SK-N-SH treated with all-trans-retinoic acid at 6 μM for 48 hours (cell line): ENCODE measurements around the gene RAB1A.

Experiments used
- ATAC-seq: fragments of 200-7000 bp; cut with Tn5 transposase; 3 replicates; pipeline ENCODE4 v1.9.1; 2020; ENCODE audit warnings: mild to moderate bottlenecking, moderate library complexity
- ARNTL ChIP-seq: fragments of 450-650 bp; formaldehyde crosslinking; IDR thresholded peaks from 2 replicates; pipeline ENCODE4 v1.5.0; 2020; ENCODE audit warnings: low read depth, mild to moderate bottlenecking, moderate library complexity, borderline replicate concordance
- BACH2 ChIP-seq: fragments of 250-450 bp; sonication (Bioruptor Pico); IDR thresholded peaks from 2 replicates; pipeline ENCODE4 v1.9.0; 2021; ENCODE audit warnings: mild to moderate bottlenecking, borderline replicate concordance
- CREB5 ChIP-seq: fragments of 250-450 bp; sonication (Bioruptor Pico); IDR thresholded peaks from 2 replicates; pipeline ENCODE4 v1.5.1; 2020; ENCODE audit warnings: low read depth, mild to moderate bottlenecking, moderate library complexity
- CSDC2 ChIP-seq: fragments of 250-450 bp; sonication (Bioruptor Pico); IDR thresholded peaks from 2 replicates; pipeline ENCODE4 v1.5.0; 2020; ENCODE audit warnings: mild to moderate bottlenecking, moderate library complexity
- GLIS3 ChIP-seq: fragments of 250-450 bp; sonication (Bioruptor Pico); IDR thresholded peaks from 2 replicates; pipeline ENCODE4 v1.5.0; 2020; ENCODE audit warnings: mild to moderate bottlenecking, moderate library complexity
- ISL1 ChIP-seq: fragments of 250-450 bp; sonication (Bioruptor Pico); IDR thresholded peaks from 2 replicates; pipeline ENCODE4 v2.1.2; 2022; ENCODE audit warnings: mild to moderate bottlenecking, moderate library complexity
- PPARA ChIP-seq: fragments of 250-450 bp; sonication (Bioruptor Pico); IDR thresholded peaks from 2 replicates; pipeline ENCODE4 v1.5.0; 2020; ENCODE audit warnings: mild to moderate bottlenecking, borderline replicate concordance
- RARB ChIP-seq: fragments of 250-450 bp; sonication (Bioruptor Pico); IDR thresholded peaks from 2 replicates; pipeline ENCODE4 v1.8.0; 2021; ENCODE audit warnings: mild to moderate bottlenecking, moderate library complexity
- SNAI2 ChIP-seq: fragments of 250-450 bp; sonication (Bioruptor Pico); IDR thresholded peaks from 2 replicates; pipeline ENCODE4 v1.5.0; 2020; ENCODE audit warnings: mild to moderate bottlenecking, moderate library complexity
- TCF4 ChIP-seq: fragments of 250-450 bp; sonication (Bioruptor Pico); IDR thresholded peaks from 2 replicates; pipeline ENCODE4 v1.8.0; 2021; ENCODE audit warnings: mild to moderate bottlenecking, moderate library complexity, borderline replicate concordance
- TOX ChIP-seq: fragments of 250-450 bp; sonication (Bioruptor Pico); IDR thresholded peaks from 2 replicates; pipeline ENCODE4 v1.8.0; 2021; ENCODE audit warnings: mild to moderate bottlenecking, moderate library complexity, borderline replicate concordance
- ZC3H10 ChIP-seq: fragments of 250-450 bp; sonication (Bioruptor Pico); IDR thresholded peaks from 2 replicates; pipeline ENCODE4 v1.5.1; 2021; ENCODE audit warnings: mild to moderate bottlenecking, moderate library complexity
- ZFP3 ChIP-seq: fragments of 250-450 bp; sonication (Bioruptor Pico); IDR thresholded peaks from 2 replicates; pipeline ENCODE4 v1.5.0; 2020; ENCODE audit warnings: mild to moderate bottlenecking, moderate library complexity
- ZNF70 ChIP-seq: fragments of 450-650 bp; formaldehyde crosslinking; IDR thresholded peaks from 2 replicates; pipeline ENCODE4 v1.5.0; 2020; ENCODE audit warnings: mild to moderate bottlenecking, moderate library complexity
- ZNF8 ChIP-seq: fragments of 450-650 bp; formaldehyde crosslinking; IDR thresholded peaks from 2 replicates; pipeline ENCODE4 v1.5.0; 2020; ENCODE audit warnings: mild to moderate bottlenecking, moderate library complexity
- TF ChIP-seq, protein P1 (sequence below): fragments of 250-450 bp; sonication (Bioruptor Pico); IDR thresholded peaks from 2 replicates; pipeline ENCODE4 v1.8.0; 2020; ENCODE audit warnings: mild to moderate bottlenecking, moderate library complexity, borderline replicate concordance
- TF ChIP-seq, protein P2 (sequence below): fragments of 250-450 bp; sonication (Bioruptor Pico); IDR thresholded peaks from 2 replicates; pipeline ENCODE4 v1.5.1; 2021; ENCODE audit warnings: mild to moderate bottlenecking, moderate library complexity
- TF ChIP-seq, protein P3 (sequence below): fragments of 250-450 bp; sonication (Bioruptor Pico); IDR thresholded peaks from 2 replicates; pipeline ENCODE4 v1.5.0; 2020; ENCODE audit warnings: mild to moderate bottlenecking, moderate library complexity

Gene RAB1A

GRCh38 chr2:65049010-65049639, 80.8 kb downstream of the RAB1A start (continued):
- TF ChIP-seq, protein P1, sequence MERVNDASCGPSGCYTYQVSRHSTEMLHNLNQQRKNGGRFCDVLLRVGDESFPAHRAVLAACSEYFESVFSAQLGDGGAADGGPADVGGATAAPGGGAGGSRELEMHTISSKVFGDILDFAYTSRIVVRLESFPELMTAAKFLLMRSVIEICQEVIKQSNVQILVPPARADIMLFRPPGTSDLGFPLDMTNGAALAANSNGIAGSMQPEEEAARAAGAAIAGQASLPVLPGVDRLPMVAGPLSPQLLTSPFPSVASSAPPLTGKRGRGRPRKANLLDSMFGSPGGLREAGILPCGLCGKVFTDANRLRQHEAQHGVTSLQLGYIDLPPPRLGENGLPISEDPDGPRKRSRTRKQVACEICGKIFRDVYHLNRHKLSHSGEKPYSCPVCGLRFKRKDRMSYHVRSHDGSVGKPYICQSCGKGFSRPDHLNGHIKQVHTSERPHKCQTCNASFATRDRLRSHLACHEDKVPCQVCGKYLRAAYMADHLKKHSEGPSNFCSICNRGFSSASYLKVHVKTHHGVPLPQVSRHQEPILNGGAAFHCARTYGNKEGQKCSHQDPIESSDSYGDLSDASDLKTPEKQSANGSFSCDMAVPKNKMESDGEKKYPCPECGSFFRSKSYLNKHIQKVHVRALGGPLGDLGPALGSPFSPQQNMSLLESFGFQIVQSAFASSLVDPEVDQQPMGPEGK (CRISPR knock-in tag): no peak
- no peak for TF ChIP-seq GLIS3 (CRISPR knock-in tag)
- no peak for TF ChIP-seq CREB5 (CRISPR knock-in tag)
- no peak for TF ChIP-seq ZNF8 (CRISPR knock-in tag)
- TF ChIP-seq, protein P2, sequence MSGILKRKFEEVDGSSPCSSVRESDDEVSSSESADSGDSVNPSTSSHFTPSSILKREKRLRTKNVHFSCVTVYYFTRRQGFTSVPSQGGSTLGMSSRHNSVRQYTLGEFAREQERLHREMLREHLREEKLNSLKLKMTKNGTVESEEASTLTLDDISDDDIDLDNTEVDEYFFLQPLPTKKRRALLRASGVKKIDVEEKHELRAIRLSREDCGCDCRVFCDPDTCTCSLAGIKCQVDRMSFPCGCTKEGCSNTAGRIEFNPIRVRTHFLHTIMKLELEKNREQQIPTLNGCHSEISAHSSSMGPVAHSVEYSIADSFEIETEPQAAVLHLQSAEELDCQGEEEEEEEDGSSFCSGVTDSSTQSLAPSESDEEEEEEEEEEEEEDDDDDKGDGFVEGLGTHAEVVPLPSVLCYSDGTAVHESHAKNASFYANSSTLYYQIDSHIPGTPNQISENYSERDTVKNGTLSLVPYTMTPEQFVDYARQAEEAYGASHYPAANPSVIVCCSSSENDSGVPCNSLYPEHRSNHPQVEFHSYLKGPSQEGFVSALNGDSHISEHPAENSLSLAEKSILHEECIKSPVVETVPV: no peak
- TF ChIP-seq SNAI2 (CRISPR knock-in tag): no peak

GRCh38 chr2:65046633-65047407, 83.1 kb downstream of the RAB1A start:
- no peak for TF ChIP-seq GLIS3 (CRISPR knock-in tag)
- no peak for TF ChIP-seq ZFP3 (CRISPR knock-in tag)
- TF ChIP-seq PPARA (CRISPR knock-in tag): no peak
- no peak for TF ChIP-seq ZC3H10 (CRISPR knock-in tag)
- no peak for TF ChIP-seq ISL1 (CRISPR knock-in tag)
- TF ChIP-seq RARB (CRISPR knock-in tag): no peak
- TF ChIP-seq TOX: no peak
- TF ChIP-seq BACH2 (CRISPR knock-in tag): no peak
- TF ChIP-seq CSDC2 (CRISPR knock-in tag): no peak
- TF ChIP-seq, protein P3, sequence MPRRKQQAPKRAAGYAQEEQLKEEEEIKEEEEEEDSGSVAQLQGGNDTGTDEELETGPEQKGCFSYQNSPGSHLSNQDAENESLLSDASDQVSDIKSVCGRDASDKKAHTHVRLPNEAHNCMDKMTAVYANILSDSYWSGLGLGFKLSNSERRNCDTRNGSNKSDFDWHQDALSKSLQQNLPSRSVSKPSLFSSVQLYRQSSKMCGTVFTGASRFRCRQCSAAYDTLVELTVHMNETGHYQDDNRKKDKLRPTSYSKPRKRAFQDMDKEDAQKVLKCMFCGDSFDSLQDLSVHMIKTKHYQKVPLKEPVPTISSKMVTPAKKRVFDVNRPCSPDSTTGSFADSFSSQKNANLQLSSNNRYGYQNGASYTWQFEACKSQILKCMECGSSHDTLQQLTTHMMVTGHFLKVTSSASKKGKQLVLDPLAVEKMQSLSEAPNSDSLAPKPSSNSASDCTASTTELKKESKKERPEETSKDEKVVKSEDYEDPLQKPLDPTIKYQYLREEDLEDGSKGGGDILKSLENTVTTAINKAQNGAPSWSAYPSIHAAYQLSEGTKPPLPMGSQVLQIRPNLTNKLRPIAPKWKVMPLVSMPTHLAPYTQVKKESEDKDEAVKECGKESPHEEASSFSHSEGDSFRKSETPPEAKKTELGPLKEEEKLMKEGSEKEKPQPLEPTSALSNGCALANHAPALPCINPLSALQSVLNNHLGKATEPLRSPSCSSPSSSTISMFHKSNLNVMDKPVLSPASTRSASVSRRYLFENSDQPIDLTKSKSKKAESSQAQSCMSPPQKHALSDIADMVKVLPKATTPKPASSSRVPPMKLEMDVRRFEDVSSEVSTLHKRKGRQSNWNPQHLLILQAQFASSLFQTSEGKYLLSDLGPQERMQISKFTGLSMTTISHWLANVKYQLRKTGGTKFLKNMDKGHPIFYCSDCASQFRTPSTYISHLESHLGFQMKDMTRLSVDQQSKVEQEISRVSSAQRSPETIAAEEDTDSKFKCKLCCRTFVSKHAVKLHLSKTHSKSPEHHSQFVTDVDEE (CRISPR knock-in tag): no peak
- TF ChIP-seq TCF4 (CRISPR knock-in tag): no peak
- TF ChIP-seq, protein P1 (CRISPR knock-in tag): no peak
- no peak for TF ChIP-seq SNAI2 (CRISPR knock-in tag)
- TF ChIP-seq, protein P2: no peak
- TF ChIP-seq ARNTL (CRISPR knock-in tag): no peak
- no peak for TF ChIP-seq ZNF70 (CRISPR knock-in tag)
- ATAC-seq: no peak
